DND-41 (cell line): ENCODE data around the gene ARPC1A.
"Not testable (repeated sequence)": the region's sequence is repeated elsewhere in the genome, so short reads cannot be mapped to it uniquely, and the experiment has no call there.

ENCODE experiments used
- ATAC-seq: fragments of 200-7000 bp; cut with Tn5 transposase; 3 replicates; pipeline ENCODE4 v1.9.1; 2021; ENCODE audit warnings: low read depth; ENCODE audit not compliant: insufficient read depth
- DNase-seq: peaks from one replicate; pipeline ENCODE4 v3.0.0-alpha.2; 2020
- H2AFZ ChIP-seq: 2 replicates; pipeline ENCODE4 v1.6.0; 2012; ENCODE audit warnings: low read depth, low read length
- H3K27ac ChIP-seq: 2 replicates; pipeline ENCODE4 v1.5.1; 2012; ENCODE audit warnings: low read length, inconsistent platforms
- H3K27me3 ChIP-seq: fragments of 200-600 bp; sonication (generic); 2 replicates; pipeline ENCODE4 v1.6.0; 2012; ENCODE audit warnings: low read length, mild to moderate bottlenecking, inconsistent platforms; ENCODE audit not compliant: insufficient read depth, poor library complexity
- H3K36me3 ChIP-seq: 2 replicates; pipeline ENCODE4 v1.5.1; 2012; ENCODE audit warnings: low read length, inconsistent platforms; ENCODE audit not compliant: insufficient read depth
- H3K4me1 ChIP-seq: 2 replicates; pipeline ENCODE4 v1.5.1; 2012; ENCODE audit warnings: mild to moderate bottlenecking, low read length; ENCODE audit not compliant: insufficient read depth
- H3K4me2 ChIP-seq: 2 replicates; pipeline ENCODE4 v1.6.0; 2012; ENCODE audit warnings: mild to moderate bottlenecking, moderate library complexity, low read length, inconsistent platforms; ENCODE audit not compliant: insufficient read depth
- H3K4me3 ChIP-seq, 2 experiments: fragments of 200-600 bp in 1 of 2; shearing (Covaris generic) in 1 of 2; 2 replicates each; pipeline ENCODE4 v1.5.1; 2012 to 2016; ENCODE audit warnings: inconsistent platforms in 2 of 2, low read length in 2 of 2, mild to moderate bottlenecking in 2 of 2, low read depth in 1 of 2, moderate library complexity in 1 of 2
- H3K79me2 ChIP-seq: 2 replicates; pipeline ENCODE4 v1.6.0; 2012; ENCODE audit warnings: low read length, inconsistent platforms; ENCODE audit not compliant: insufficient read depth
- H3K9ac ChIP-seq: 2 replicates; pipeline ENCODE4 v1.6.0; 2012; ENCODE audit warnings: low read depth, mild to moderate bottlenecking, inconsistent platforms, low read length, moderate library complexity
- H3K9me3 ChIP-seq: 2 replicates; pipeline ENCODE4 v1.5.1; 2012; ENCODE audit warnings: low read length, moderate library complexity, mild to moderate bottlenecking, inconsistent platforms; ENCODE audit not compliant: insufficient read depth, severe bottlenecking
- H4K20me1 ChIP-seq: 2 replicates; pipeline ENCODE4 v1.6.0; 2012; ENCODE audit warnings: low read length; ENCODE audit not compliant: insufficient read depth
- EZH2 ChIP-seq: IDR thresholded peaks from 3 replicates; pipeline ENCODE4 v1.6.1; 2012; ENCODE audit warnings: borderline replicate concordance, low read depth, mild to moderate bottlenecking, moderate library complexity, low read length, inconsistent platforms; ENCODE audit not compliant: severe bottlenecking
- TF ChIP-seq, protein P1 (sequence below): IDR thresholded peaks from 2 replicates; pipeline ENCODE4 v1.5.1; 2012; ENCODE audit warnings: borderline replicate concordance, low read length, moderate library complexity, mild to moderate bottlenecking; ENCODE audit not compliant: poor library complexity, severe bottlenecking; ENCODE audit errors: extremely low read depth

Gene ARPC1A

GRCh38 chr7:99325592-99326407 lies at the start of gene ARPC1A:
ARPC1A (plus strand) TSS chr7:99325898; CDS start chr7:99333354, 7,456 bp downstream.
- Histone ChIP-seq H4K20me1 (peaks cover 37% of the 10 kb centered on the region), H3K4me3 (peak within 1 kb of the TSS; percentile 65 to 97), H3K27ac (peak within 1 kb of the TSS; percentile 97), H3K36me3 (peaks cover 12% of the 10 kb centered on the region), H3K9ac (peak within 1 kb of the TSS; percentile 95), H3K4me2 (peak within 1 kb of the TSS; percentile 87), H3K79me2 (peaks cover 59% of the 10 kb centered on the region), H3K4me1 (peaks cover 45% of the 10 kb centered on the region), H2AFZ (peak within 1 kb of the TSS; percentile 99), H3K27me3 (no peaks in the 10 kb centered on the region), H3K9me3 (no peaks in the 10 kb centered on the region)
- TF ChIP-seq, protein P1, sequence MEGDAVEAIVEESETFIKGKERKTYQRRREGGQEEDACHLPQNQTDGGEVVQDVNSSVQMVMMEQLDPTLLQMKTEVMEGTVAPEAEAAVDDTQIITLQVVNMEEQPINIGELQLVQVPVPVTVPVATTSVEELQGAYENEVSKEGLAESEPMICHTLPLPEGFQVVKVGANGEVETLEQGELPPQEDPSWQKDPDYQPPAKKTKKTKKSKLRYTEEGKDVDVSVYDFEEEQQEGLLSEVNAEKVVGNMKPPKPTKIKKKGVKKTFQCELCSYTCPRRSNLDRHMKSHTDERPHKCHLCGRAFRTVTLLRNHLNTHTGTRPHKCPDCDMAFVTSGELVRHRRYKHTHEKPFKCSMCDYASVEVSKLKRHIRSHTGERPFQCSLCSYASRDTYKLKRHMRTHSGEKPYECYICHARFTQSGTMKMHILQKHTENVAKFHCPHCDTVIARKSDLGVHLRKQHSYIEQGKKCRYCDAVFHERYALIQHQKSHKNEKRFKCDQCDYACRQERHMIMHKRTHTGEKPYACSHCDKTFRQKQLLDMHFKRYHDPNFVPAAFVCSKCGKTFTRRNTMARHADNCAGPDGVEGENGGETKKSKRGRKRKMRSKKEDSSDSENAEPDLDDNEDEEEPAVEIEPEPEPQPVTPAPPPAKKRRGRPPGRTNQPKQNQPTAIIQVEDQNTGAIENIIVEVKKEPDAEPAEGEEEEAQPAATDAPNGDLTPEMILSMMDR = no peak
- no peak for TF ChIP-seq EZH2
- DNase-seq (peak; percentile 92), ATAC-seq (peak; percentile 95)

DNA sequence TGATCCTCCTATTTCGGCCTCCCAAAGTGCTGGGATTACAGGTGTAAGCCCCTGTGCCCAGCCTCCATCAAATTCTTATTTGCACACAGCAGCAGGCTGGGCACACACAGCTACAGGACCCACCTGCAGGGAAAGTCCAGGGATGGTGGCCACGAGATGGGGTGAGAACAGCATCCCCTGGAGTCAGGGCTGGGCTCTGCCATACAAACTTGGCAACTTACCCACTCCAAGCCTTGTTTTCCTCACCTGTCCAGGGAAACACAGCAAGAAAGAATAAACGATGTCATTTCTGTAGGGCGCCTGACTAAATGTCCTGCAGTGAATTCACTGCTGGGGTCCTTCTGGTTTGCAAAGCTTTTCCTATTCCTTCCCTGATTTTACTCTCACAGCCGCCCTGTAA lies 47.5 kb upstream of the ARPC1A start:
- H3K9me3 ChIP-seq = no peaks in the 10 kb centered on the region
- no peak overlapping the region for H3K4me2 ChIP-seq
- H3K27me3 ChIP-seq = no peaks in the 10 kb centered on the region
- DNase-seq = no peak
- H3K9ac ChIP-seq = no peak overlapping the region
- no peaks in the 10 kb centered on the region for H3K36me3 ChIP-seq
- no peaks in the 10 kb centered on the region for H4K20me1 ChIP-seq
- TF ChIP-seq EZH2 = no peak
- TF ChIP-seq, protein P1 = peak; percentile 8
- no peak overlapping the region for H3K27ac ChIP-seq
- H3K4me3 ChIP-seq = no peak overlapping the region
- no peaks in the 10 kb centered on the region for H3K4me1 ChIP-seq
- no peak for ATAC-seq
- no peaks in the 10 kb centered on the region for H3K79me2 ChIP-seq
- no peak overlapping the region for H2AFZ ChIP-seq

DNA sequence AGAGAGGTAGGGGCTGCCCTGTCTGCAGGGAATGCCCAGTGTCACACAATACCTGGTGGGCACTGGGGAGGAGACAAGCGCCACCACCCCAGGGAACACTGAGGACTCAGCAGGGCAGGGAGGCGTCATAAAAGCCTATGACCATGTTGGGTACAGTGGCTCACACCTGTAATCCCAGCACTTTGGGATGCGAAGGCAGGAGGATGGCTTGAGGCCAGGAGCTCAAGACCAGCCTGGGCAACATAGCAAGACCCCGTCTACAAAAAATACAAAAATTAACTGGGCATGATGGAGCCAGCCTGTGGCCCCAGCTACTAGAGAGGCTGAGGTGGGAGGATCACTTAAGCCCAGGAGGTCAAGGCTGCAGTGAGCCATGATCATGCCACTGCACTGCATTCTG lies 41.5 kb upstream of the ARPC1A start:
- not testable (repeated sequence) for H3K79me2 ChIP-seq, H3K27me3 ChIP-seq, H4K20me1 ChIP-seq, H2AFZ ChIP-seq, H3K4me1 ChIP-seq, H3K4me2 ChIP-seq, DNase-seq, H3K4me3 ChIP-seq, ATAC-seq, H3K9ac ChIP-seq, H3K9me3 ChIP-seq, H3K27ac ChIP-seq, H3K36me3 ChIP-seq

DNA sequence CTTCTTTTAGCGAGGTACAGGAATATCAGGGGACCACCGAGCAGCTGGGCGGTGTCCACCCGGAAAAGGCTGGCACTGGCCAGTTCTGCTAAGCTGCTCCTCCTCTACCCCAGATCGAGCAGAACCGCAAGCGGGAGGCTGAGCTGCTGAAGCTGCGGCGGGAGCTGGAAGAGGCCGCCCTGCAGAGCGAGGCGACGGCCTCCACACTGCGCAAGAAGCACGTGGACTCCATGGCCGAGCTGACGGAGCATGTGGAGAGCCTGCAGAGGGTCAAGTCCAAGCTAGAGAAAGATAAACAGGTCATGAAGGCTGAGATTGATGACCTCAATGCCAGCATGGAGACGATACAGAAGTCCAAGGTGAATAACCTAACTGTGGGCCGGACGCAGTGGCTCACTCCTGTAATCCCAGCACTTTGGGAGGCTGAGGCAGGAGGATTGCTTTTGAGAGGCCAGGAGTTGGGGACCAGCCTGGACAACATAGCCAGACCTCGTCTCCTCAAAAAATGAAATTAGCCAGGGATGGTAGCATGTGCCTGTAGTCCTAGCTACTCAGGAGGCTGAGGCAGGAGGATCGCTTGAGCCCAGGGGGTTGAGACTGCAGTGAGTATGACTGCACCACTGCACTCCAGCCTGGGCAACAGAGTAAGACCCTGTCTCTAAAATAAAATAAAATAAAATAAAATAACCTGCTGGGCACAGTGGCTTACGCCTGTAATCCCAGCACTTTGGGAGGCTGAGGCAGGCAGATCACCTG lies 37.7 kb upstream of the ARPC1A start:
- no peak overlapping the region for H3K9ac ChIP-seq
- ATAC-seq (no peak), DNase-seq (no peak)
- H3K36me3 ChIP-seq = no peaks in the 10 kb centered on the region
- no peaks in the 10 kb centered on the region for H4K20me1 ChIP-seq
- no peaks in the 10 kb centered on the region for H3K79me2 ChIP-seq
- H3K9me3 ChIP-seq = no peaks in the 10 kb centered on the region
- H3K27me3 ChIP-seq = no peaks in the 10 kb centered on the region
- H2AFZ ChIP-seq = no peak overlapping the region
- TF ChIP-seq EZH2 = no peak
- TF ChIP-seq, protein P1 = no peak
- no peaks in the 10 kb centered on the region for H3K4me1 ChIP-seq
- no peak overlapping the region for H3K4me2 ChIP-seq
- no peak overlapping the region for H3K4me3 ChIP-seq
- no peak overlapping the region for H3K27ac ChIP-seq
